PC-9 (cell line): Measurements from ENCODE around the gene LELP1. TPM values are rescaled to one million over a fixed set of nuclear protein-coding genes. Genes with fewer than 3 reads are reported as not detected.

ENCODE experiments used
- BruUV-seq: library from RNA; stranded (reverse); fragments of 400-500 nt; replicated peaks from 2 replicates; lab custom pipeline; 2021; lab: Mats Ljungman, UMichigan
- CTCF ChIA-PET: fragments of 300-600 bp; sonication (Branson Sonifier 250); formaldehyde crosslinking; loops from one replicate; lab custom pipeline; 2022; ENCODE audit warnings: antibody characterized with exemption; lab: Charles Lee
- POLR2A ChIA-PET: fragments of 300-600 bp; sonication (Branson Sonifier 250); formaldehyde crosslinking; loops from one replicate; lab custom pipeline; 2022; ENCODE audit warnings: antibody characterized with exemption; ENCODE audit not compliant: unreplicated experiment; lab: Charles Lee
- DNase-seq, 2 experiments: peaks; one replicate each; pipeline versions ENCODE4 v3.0.0 to v3.0.0-alpha.2; 2015 to 2022; ENCODE audit warnings: mixed read lengths in 1 of 2
- H2AFZ ChIP-seq: fragments of 200-600 bp; sonication (generic); 2 replicates; pipeline ENCODE4 v1.8.1; 2017; ENCODE audit warnings: antibody characterized with exemption
- H3F3A ChIP-seq: fragments of 200-600 bp; sonication (generic); 2 replicates; pipeline ENCODE4 v1.8.1; 2017; ENCODE audit warnings: antibody characterized with exemption, mild to moderate bottlenecking, low read depth; ENCODE audit not compliant: insufficient read depth
- H3K27ac ChIP-seq: fragments of 200-600 bp; sonication (generic); 2 replicates; pipeline ENCODE4 v1.6.1; 2016; ENCODE audit warnings: mixed run types
- H3K27me3 ChIP-seq: fragments of 200-600 bp; sonication (generic); 2 replicates; pipeline ENCODE4 v1.6.1; 2016; ENCODE audit warnings: low read depth, mixed run types; ENCODE audit not compliant: insufficient read depth
- H3K36me3 ChIP-seq: fragments of 200-600 bp; sonication (generic); 2 replicates; pipeline ENCODE4 v1.6.1; 2016; ENCODE audit warnings: low read depth, mixed run types
- H3K4me1 ChIP-seq: fragments of 200-600 bp; sonication (generic); replicated peaks from 2 replicates; pipeline ENCODE4 v1.6.1; 2016; ENCODE audit warnings: mixed run types; ENCODE audit not compliant: insufficient read depth
- H3K4me2 ChIP-seq: fragments of 200-600 bp; sonication (generic); 2 replicates; pipeline ENCODE4 v1.6.1; 2017; ENCODE audit warnings: mixed run types
- H3K4me3 ChIP-seq: fragments of 200-600 bp; sonication (generic); 2 replicates; pipeline ENCODE4 v1.6.1; 2016; ENCODE audit warnings: mixed run types
- H3K79me2 ChIP-seq: fragments of 200-600 bp; sonication (generic); 2 replicates; pipeline ENCODE4 v1.6.1; 2017; ENCODE audit warnings: low read depth, mixed run types
- H3K9me2 ChIP-seq: fragments of 200-600 bp; sonication (generic); 2 replicates; pipeline ENCODE4 v1.8.1; 2017; ENCODE audit warnings: mild to moderate bottlenecking; ENCODE audit not compliant: insufficient read depth
- H3K9me3 ChIP-seq: fragments of 200-600 bp; sonication (generic); 2 replicates; pipeline ENCODE4 v1.8.1; 2016; ENCODE audit warnings: low read depth; ENCODE audit not compliant: insufficient read depth
- H4K20me1 ChIP-seq: fragments of 200-600 bp; sonication (generic); 2 replicates; pipeline ENCODE4 v1.8.1; 2017; ENCODE audit not compliant: insufficient read depth
- EZH2 ChIP-seq: fragments of 200-600 bp; sonication (generic); IDR thresholded peaks from 2 replicates; pipeline ENCODE4 v1.8.0; 2017; ENCODE audit warnings: antibody characterized with exemption, low read depth
- intact Hi-C: fragments of 100-400 bp; cut with micrococcal nuclease; formaldehyde crosslinking; loops from one replicate; pipeline ENCODE4 v1.10.0; 2022; ENCODE audit not compliant: unreplicated experiment
- total RNA-seq: library from RNA; stranded (reverse); gene quantifications from 2 replicates; pipeline ENCODE4 v1.2.3, GENCODE V29; 2021
- TF ChIP-seq, protein P1 (sequence below): fragments of 200-600 bp; sonication (generic); conservative IDR thresholded peaks from 2 replicates; pipeline ENCODE4 v1.6.1; 2017; ENCODE audit warnings: mixed run types, antibody characterized with exemption, mild to moderate bottlenecking, moderate library complexity

The LELP1 gene
- total RNA-seq, 1 experiment from 2014 or later, result not detected

DNA sequence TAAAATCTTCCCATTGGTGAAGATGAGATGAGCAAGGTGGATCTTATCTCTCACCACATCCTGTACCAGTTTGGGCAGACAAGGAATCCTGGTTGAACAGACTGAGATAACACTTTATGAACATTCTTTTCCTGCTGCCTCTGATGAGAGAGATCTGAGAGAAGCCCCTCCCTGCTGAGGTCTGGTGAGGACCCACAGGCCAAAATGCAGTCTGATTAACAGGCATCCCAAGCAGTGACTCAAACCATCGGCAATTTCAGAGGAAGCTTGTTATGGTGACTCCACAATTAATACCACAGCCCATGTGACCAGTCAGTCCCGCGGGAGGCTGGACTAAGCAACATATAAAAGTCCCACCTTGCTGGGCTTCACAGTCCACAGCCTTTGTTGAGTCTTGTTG is 14.0 kb downstream of the LELP1 start, which contains the start of gene PRR9:
Gene PRR9 (plus strand): TSS at position 373 of the 400 bp plus-strand sequence. CDS start 561 bp downstream, outside the sequence.
- Histone ChIP-seq H2AFZ (no peak within 1 kb of the TSS), H3K4me1 (no peaks in the 10 kb centered on the region), H3F3A (no peaks in the 10 kb centered on the region), H3K9me2 (no peaks in the 10 kb centered on the region), H3K4me3 (no peak within 1 kb of the TSS), H4K20me1 (no peaks in the 10 kb centered on the region), H3K27ac (no peak within 1 kb of the TSS), H3K27me3 (peaks cover 22% of the 10 kb centered on the region), H3K4me2 (no peak within 1 kb of the TSS), H3K9me3 (no peaks in the 10 kb centered on the region), H3K36me3 (no peaks in the 10 kb centered on the region), H3K79me2 (no peaks in the 10 kb centered on the region)
- no peak for DNase-seq
- no TSS peak for BruUV-seq
- no peak for TF ChIP-seq EZH2
- TF ChIP-seq, protein P1, sequence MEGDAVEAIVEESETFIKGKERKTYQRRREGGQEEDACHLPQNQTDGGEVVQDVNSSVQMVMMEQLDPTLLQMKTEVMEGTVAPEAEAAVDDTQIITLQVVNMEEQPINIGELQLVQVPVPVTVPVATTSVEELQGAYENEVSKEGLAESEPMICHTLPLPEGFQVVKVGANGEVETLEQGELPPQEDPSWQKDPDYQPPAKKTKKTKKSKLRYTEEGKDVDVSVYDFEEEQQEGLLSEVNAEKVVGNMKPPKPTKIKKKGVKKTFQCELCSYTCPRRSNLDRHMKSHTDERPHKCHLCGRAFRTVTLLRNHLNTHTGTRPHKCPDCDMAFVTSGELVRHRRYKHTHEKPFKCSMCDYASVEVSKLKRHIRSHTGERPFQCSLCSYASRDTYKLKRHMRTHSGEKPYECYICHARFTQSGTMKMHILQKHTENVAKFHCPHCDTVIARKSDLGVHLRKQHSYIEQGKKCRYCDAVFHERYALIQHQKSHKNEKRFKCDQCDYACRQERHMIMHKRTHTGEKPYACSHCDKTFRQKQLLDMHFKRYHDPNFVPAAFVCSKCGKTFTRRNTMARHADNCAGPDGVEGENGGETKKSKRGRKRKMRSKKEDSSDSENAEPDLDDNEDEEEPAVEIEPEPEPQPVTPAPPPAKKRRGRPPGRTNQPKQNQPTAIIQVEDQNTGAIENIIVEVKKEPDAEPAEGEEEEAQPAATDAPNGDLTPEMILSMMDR, result no peak
- intact Hi-C loops, result no loop called here
- ChIA-PET CTCF (no interaction called here), POLR2A (no interaction called here)

- CTCF ChIA-PET, result no interaction called here
Observed at GRCh38 chr1:153217744-153218416, 14.7 kb downstream of the LELP1 start.

GRCh38 chr1:153220606-153221303 is 17.5 kb downstream of the LELP1 start:
- no peaks in the 10 kb centered on the region for H3K4me1 ChIP-seq
- no peaks in the 10 kb centered on the region for H3K36me3 ChIP-seq
- H3K9me2 ChIP-seq, result no peaks in the 10 kb centered on the region
- H4K20me1 ChIP-seq, result no peaks in the 10 kb centered on the region
- no peaks in the 10 kb centered on the region for H3F3A ChIP-seq
- peaks cover 41% of the 10 kb centered on the region for H3K27me3 ChIP-seq
- no peak overlapping the region for H3K4me2 ChIP-seq
- POLR2A ChIA-PET, result no interaction called here
- DNase-seq, result no peak
- H3K9me3 ChIP-seq, result no peaks in the 10 kb centered on the region
- H2AFZ ChIP-seq, result no peak overlapping the region
- H3K4me3 ChIP-seq, result no peak overlapping the region
- BruUV-seq, result no TSS peak
- H3K79me2 ChIP-seq, result no peaks in the 10 kb centered on the region
- CTCF ChIA-PET, result no interaction called here
- TF ChIP-seq EZH2, result no peak
- TF ChIP-seq, protein P1, result no peak
- intact Hi-C loops, result no loop called here
- no peak overlapping the region for H3K27ac ChIP-seq

More at GRCh38 chr1:153217744-153218416, 14.7 kb downstream of the LELP1 start:
- Histone ChIP-seq H3F3A (no peaks in the 10 kb centered on the region), H3K36me3 (no peaks in the 10 kb centered on the region), H3K9me3 (no peaks in the 10 kb centered on the region), H3K79me2 (no peaks in the 10 kb centered on the region), H3K27ac (no peak overlapping the region), H4K20me1 (no peaks in the 10 kb centered on the region), H3K4me3 (no peak overlapping the region), H3K4me1 (no peaks in the 10 kb centered on the region), H2AFZ (no peak overlapping the region), H3K9me2 (no peaks in the 10 kb centered on the region), H3K4me2 (no peak overlapping the region), H3K27me3 (peaks cover 22% of the 10 kb centered on the region)
- DNase-seq, result no peak
- intact Hi-C loops, result no loop called here
- BruUV-seq, result no TSS peak
- TF ChIP-seq, protein P1, result no peak
- no peak for TF ChIP-seq EZH2
- POLR2A ChIA-PET, result no interaction called here
